Measurements from ENCODE around the gene STAB2.

STAB2 gene

DNA sequence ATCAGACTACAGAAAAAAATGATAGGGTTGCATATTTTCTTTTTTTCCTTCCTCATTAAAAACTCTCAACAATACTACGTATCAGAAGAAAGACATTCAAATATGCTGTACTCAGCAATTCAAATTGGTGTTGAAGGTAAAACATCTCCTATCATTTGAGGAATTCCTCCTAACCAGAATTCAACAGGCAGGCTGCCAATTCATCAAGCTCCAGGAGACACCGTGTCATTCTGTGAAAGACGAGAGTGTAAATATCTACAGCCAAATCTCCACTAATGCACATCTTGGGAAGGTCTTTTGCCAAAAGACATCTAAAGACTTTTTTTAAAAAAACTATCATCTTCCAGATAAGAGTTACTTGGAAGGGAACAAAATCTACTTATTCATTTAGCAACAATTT, 227.4 kb downstream of the STAB2 start:
- no peak for DNase-seq

Data from activated CD4-positive, alpha-beta T cell treated with anti-CD3 and anti-CD28 coated beads, Interleukin-10, Interleukin-2, amounts not matched to agents 100 ng/mL and 50 ng/mL, durations not matched to agents 16 hours and 8 hours (primary cell).